ENCODE results near the gene UBALD1. TPM values are rescaled to one million over a fixed set of nuclear protein-coding genes. Genes with fewer than 3 reads are reported as not detected.

The UBALD1 gene
- total and polyA plus RNA-seq, 2 experiments from 2014 or later: 6.1 to 25.7 TPM

- DNase-seq (ENCODE audit: low spot score): no peak
- TF ChIP-seq EZH2phosphoT487 (IDR thresholded peaks at IDR 0.05; ENCODE audit: low read depth, severe bottlenecking, unreplicated experiment): no peak
- TF ChIP-seq EZH2 (IDR thresholded peaks at IDR 0.05; ENCODE audit: borderline replicate concordance): no peak
- TF ChIP-seq CTCF (IDR thresholded peaks at IDR 0.05; ENCODE audit: poor library complexity): no peak
- no peak overlapping the region for H2AFZ ChIP-seq
- no peak overlapping the region for H3K27ac ChIP-seq
- no peaks in the 10 kb centered on the region for H3K36me3 ChIP-seq (replicated peaks; ENCODE audit: insufficient read depth, low read depth)
- H3K4me1 ChIP-seq (ENCODE audit: insufficient read depth): peaks cover 13% of the 10 kb centered on the region
- no peaks in the 10 kb centered on the region for H3K27me3 ChIP-seq
- 98% methylated on average over 13 of the region's 13 CpGs for WGBS (ENCODE audit: low lambda C conversion rate, missing lambda C conversion rate)
- H4K20me1 ChIP-seq (ENCODE audit: insufficient read depth, poor library complexity, severe bottlenecking): peaks cover 11% of the 10 kb centered on the region
- peaks cover 61% of the 10 kb centered on the region for H3K79me2 ChIP-seq
- H3K4me3 ChIP-seq: no peak overlapping the region
- H3K9me3 ChIP-seq (ENCODE audit: low read depth): no peaks in the 10 kb centered on the region
- no peaks in the 10 kb centered on the region for H3K9me2 ChIP-seq (replicated peaks; ENCODE audit: insufficient read depth)
- no peak overlapping the region for H3K4me2 ChIP-seq
Observed at GRCh38 chr16:4648917-4649316, 34.2 kb upstream of the UBALD1 start.

GRCh38 chr16:4647644-4647980 is 32.9 kb upstream of the UBALD1 start:
- Histone ChIP-seq H3K36me3 (replicated peaks; ENCODE audit: insufficient read depth, low read depth) (no peaks in the 10 kb centered on the region), H3K79me2 (peaks cover 74% of the 10 kb centered on the region), H3K4me1 (ENCODE audit: insufficient read depth) (peaks cover 2% of the 10 kb centered on the region), H2AFZ (no peak overlapping the region), H3K27me3 (no peaks in the 10 kb centered on the region), H3K9me2 (replicated peaks; ENCODE audit: insufficient read depth) (no peaks in the 10 kb centered on the region), H3K27ac (no peak overlapping the region), H3K4me3 (no peak overlapping the region), H3K4me2 (no peak overlapping the region), H4K20me1 (ENCODE audit: insufficient read depth, poor library complexity, severe bottlenecking) (peaks cover 15% of the 10 kb centered on the region), H3K9me3 (ENCODE audit: low read depth) (no peaks in the 10 kb centered on the region)
- WGBS (ENCODE audit: low lambda C conversion rate, missing lambda C conversion rate): 100% methylated on average over 8 of the region's 8 CpGs
- no peak for TF ChIP-seq EZH2 (IDR thresholded peaks at IDR 0.05; ENCODE audit: borderline replicate concordance)
- no peak for TF ChIP-seq EZH2phosphoT487 (IDR thresholded peaks at IDR 0.05; ENCODE audit: low read depth, severe bottlenecking, unreplicated experiment)
- no peak for TF ChIP-seq CTCF (IDR thresholded peaks at IDR 0.05; ENCODE audit: poor library complexity)
- no peak for DNase-seq (ENCODE audit: low spot score)

GRCh38 chr16:4646773-4647643 is 32.3 kb upstream of the UBALD1 start:
- Histone ChIP-seq H3K4me3 (no peak overlapping the region), H4K20me1 (ENCODE audit: insufficient read depth, poor library complexity, severe bottlenecking) (peaks cover 21% of the 10 kb centered on the region), H3K36me3 (replicated peaks; ENCODE audit: insufficient read depth, low read depth) (no peaks in the 10 kb centered on the region), H3K79me2 (peaks cover 81% of the 10 kb centered on the region), H3K27ac (no peak overlapping the region), H3K4me2 (no peak overlapping the region), H3K27me3 (no peaks in the 10 kb centered on the region), H3K4me1 (ENCODE audit: insufficient read depth) (no peaks in the 10 kb centered on the region), H3K9me3 (ENCODE audit: low read depth) (no peaks in the 10 kb centered on the region), H3K9me2 (replicated peaks; ENCODE audit: insufficient read depth) (no peaks in the 10 kb centered on the region), H2AFZ (no peak overlapping the region)
- WGBS (ENCODE audit: low lambda C conversion rate, missing lambda C conversion rate): 98% methylated on average over 19 of the region's 22 CpGs
- no peak for DNase-seq (ENCODE audit: low spot score)
- no peak for TF ChIP-seq EZH2 (IDR thresholded peaks at IDR 0.05; ENCODE audit: borderline replicate concordance)

GRCh38 chr16:4641895-4642294 is 27.2 kb upstream of the UBALD1 start:
- H3K4me3 ChIP-seq: no peak overlapping the region
- peaks cover 100% of the 10 kb centered on the region for H3K79me2 ChIP-seq
- peaks cover 68% of the 10 kb centered on the region for H4K20me1 ChIP-seq (ENCODE audit: insufficient read depth, poor library complexity, severe bottlenecking)
- H3K36me3 ChIP-seq (replicated peaks; ENCODE audit: insufficient read depth, low read depth): no peaks in the 10 kb centered on the region
- no peak for DNase-seq (ENCODE audit: low spot score)
- H3K27me3 ChIP-seq: no peaks in the 10 kb centered on the region
- no peak for TF ChIP-seq EZH2 (IDR thresholded peaks at IDR 0.05; ENCODE audit: borderline replicate concordance)
- TF ChIP-seq CTCF (IDR thresholded peaks at IDR 0.05; ENCODE audit: poor library complexity): no peak
- TF ChIP-seq EZH2phosphoT487 (IDR thresholded peaks at IDR 0.05; ENCODE audit: low read depth, severe bottlenecking, unreplicated experiment): no peak
- H3K27ac ChIP-seq: no peak overlapping the region
- no peak overlapping the region for H2AFZ ChIP-seq
- 96% methylated on average over 14 of the region's 14 CpGs for WGBS (ENCODE audit: low lambda C conversion rate, missing lambda C conversion rate)
- H3K9me3 ChIP-seq (ENCODE audit: low read depth): no peaks in the 10 kb centered on the region
- no peaks in the 10 kb centered on the region for H3K4me1 ChIP-seq (ENCODE audit: insufficient read depth)
- H3K4me2 ChIP-seq: no peak overlapping the region
- no peaks in the 10 kb centered on the region for H3K9me2 ChIP-seq (replicated peaks; ENCODE audit: insufficient read depth)

All from hepatocyte (in vitro differentiated cells).